ENCODE measurements around the gene MTMR11.

MTMR11 gene

DNA sequence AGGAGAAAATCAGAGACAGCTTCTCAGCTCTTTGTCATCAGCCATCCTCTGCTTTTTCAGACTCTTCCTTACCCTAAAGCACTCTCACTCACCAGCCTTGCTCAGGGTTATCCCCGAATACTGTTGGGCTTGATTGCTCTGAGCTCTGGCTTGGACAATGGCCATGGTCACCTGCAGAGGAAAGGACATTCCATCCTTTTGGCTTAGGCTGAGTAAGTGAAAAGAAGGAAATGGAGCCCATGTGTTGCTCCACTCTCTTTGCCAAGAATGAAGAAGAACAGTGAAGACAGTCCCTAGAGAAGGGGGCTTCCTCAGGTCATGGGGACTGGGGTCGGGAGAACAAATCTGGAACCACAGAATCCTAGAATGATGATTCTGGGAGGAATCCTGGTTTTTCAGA is 2.3 kb downstream of the MTMR11 start:
- DNase-seq (ENCODE audit: low spot score): no peak

DNA sequence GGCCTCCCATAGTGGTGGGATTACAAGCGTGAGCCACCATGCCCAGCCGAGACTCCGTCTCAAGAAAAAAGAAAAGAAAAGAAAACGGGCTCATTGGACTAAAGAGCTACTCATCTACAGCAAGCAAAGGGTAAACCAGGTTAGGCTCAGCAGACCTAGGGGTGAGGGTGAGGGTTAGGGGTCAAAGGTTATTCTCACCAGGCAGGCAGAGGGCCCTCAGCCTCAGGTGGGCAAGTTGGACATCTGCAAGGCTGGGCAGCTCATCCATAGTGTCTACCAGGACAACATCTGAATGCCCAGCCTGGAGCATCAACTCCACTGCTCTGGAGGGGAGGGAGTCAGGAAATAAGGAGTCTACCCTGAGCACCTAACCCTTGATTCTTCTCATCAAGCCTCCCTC is 3.5 kb downstream of the MTMR11 start:
- no peak for DNase-seq (ENCODE audit: low spot score)

DNA sequence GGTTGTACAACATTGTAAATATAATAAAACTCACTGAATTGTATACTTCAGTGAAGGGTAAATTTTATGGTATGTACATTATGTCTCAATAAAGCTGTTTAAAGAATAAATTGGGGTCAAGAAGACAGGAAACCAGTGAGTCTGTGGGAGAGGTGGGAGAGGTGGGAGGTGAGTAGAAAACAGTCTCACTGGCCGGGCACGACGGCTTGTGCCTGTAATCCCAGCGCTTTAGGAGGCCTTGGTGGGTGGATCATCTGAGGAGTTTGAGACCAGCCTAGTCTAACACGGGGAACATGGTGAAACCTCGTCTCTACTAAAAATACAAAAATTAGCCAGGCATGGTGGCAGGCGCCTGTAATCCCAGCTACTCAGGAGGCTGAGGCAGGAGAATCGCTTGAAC is 4.2 kb downstream of the MTMR11 start:
- no peak for DNase-seq (ENCODE audit: low spot score)

DNA sequence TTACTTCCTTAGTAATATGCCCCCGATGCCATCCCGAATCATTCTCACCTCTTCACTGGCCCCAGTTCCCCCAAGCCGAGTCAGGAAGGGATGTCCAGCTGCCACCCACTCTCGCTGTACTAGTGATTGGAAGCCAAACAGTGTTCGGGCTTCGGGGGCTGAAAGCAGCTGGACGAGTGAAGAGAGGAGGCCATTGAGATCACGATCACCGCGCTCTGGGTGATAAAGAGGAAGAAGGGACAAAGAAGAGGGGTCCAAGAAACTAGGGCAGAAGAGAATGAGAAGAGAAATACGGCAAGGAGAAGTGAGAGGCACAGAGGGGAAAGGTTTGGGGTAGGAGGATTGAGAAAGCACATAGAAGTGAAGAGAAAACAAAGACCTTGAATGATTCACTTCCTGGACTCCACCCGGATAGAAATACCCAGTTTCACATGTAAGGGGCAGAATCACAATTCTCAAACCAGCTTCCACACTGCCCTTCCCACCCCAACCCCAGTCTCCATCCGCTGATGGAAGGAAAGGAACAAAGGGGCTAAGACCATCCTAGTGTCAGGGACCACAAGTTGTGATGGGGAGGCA is 5.4 kb downstream of the MTMR11 start:
- no peak for DNase-seq (ENCODE audit: low spot score)

DNA sequence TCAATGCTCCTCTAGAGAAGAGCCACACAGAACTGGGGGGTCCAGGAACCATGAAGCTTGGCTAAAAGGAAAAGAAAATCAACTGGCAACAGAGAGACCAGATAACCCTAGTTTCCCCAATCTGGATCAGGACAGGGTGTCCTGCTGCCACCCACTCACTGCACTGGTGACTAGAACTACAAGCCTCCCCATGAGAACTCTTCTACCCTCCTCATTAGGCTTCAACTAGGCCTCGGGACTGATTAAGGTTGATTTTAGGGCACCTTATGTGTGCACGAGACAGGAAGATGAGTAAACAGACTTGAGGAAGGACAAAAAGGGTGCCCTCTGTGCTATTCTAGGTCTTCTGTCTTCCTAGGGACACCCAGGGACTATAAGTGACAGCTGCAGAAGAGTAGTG is 6.8 kb downstream of the MTMR11 start:
- no peak for DNase-seq (ENCODE audit: low spot score)

DNA sequence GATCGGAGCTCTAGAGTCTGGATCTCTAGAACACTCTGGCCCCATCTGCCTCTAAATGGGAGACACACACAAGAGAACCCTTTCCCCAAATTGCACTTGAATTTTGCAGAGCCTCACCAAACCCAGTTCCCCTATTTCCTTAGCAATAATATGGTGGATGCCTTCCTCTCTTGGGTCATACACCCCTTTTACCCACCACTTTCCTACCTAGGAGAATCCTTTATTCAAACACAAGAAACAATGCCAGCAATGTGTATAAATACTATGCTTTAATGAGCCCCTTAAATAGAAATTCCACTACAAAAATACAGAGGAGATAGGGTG is 8.3 kb downstream of the MTMR11 start:
- DNase-seq (ENCODE audit: low spot score): no peak

DNA sequence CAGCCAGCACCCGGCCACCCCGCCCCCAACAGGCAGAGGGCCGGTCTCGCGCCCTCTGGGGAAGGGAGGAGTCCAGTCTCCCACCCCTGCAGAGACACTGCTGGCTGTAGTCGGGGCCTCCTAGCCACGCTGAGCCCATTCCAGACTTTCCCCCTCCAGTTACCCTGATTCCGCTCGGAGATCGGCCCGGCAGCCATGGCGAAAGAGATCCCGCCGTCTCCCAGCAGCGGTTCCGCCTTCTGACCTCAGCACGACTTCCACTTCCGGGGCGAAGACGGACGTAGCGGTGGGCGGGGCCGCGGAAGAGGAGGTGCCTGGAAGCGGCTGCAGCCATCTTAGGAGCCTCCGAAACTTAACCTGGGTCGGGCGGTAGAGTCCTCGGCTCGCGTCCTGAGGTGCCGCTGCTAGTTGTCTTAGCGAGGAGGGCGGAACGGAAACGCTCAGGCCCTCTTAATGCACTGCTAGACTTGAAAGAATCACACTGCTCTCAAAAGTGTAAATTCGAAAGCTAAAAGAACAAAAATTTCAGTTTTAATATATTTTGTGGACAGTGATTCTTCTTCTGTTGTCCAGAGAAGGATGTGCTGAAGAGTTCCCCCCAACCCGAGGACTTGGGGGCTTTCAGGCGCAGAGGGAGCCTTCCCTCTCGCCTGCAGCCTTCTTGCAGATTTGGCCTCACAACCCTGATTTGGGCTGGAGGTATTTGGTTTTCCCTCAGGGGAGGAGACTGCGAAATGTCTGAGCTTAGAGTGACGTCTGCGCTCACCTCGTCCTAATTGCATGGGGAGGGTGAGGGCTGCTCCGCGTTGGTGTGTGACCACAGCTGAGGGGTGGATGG is 8.9 kb downstream of the MTMR11 start, which contains the start of gene SF3B4:
Gene SF3B4, minus strand, starts transcription at position 241 of the 838 bp plus-strand sequence. Its CDS starts 44 bp downstream, at position 197.
- DNase-seq (ENCODE audit: low spot score): peak; percentile 89

DNA sequence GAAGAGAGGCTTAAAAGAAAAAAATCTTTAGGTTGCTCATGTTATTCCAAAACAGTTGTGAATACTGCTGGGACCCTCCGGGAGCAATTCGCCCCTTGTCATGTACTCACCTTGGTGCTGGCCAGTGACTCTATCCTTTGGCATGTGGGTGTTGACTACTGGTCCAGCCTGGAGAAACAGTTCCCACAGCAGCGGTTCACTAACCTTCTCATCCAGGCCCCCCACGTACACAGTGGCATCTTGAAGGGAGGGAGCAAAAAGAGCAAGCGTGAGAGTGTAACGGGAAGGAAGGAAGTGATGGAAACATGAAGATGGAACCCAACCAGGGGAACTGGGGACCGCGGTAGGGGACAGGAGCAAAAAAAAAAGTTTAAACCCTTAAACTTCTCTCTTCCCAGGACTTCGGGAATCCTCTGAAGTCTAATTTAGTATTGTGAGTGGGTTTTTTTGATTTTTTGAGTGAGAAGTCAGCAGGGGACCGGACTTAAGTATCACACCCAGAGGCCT is 9.6 kb downstream of the MTMR11 start:
- no peak for DNase-seq (ENCODE audit: low spot score)

DNA sequence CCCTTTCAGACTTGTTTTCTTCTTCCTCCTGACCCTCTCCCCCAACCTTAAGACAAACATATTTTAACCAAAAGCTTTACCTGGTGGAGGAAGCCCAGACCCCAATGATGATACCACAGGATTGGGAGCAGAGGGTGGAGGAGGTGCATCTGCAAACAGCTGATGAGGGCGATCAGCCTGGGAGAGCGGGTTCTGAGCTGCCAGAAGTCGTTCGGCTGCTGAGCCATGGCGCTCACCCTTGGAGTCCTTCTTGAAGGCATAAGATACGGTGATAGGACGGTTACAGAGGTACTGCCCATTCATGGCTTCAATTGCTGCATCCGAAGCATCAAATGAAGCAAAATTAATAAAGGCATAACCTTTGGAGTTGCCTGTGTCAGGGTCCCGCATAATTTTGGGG is 10.4 kb downstream of the MTMR11 start:
- no peak for DNase-seq (ENCODE audit: low spot score)

DNA sequence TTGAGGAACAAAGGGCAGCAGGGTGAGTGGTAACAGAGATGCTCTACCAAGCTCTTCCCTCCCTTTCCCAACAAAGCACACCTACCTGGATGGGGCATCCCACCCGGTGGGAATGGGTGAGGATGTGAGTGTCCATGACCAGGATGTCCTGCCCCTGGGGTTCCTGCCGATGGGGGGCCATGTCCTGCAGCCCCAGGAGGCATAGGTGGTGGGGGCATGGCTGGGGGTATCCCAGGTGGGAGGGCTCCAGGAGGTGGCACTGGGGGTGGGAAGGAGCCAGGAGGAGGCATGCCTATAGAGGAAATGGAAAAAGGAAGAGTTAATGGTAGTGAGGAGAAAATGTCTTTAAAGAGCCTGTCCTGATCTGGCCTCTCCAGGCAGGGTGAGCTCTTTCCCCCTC is 10.9 kb downstream of the MTMR11 start:
- DNase-seq (ENCODE audit: low spot score): no peak

DNA sequence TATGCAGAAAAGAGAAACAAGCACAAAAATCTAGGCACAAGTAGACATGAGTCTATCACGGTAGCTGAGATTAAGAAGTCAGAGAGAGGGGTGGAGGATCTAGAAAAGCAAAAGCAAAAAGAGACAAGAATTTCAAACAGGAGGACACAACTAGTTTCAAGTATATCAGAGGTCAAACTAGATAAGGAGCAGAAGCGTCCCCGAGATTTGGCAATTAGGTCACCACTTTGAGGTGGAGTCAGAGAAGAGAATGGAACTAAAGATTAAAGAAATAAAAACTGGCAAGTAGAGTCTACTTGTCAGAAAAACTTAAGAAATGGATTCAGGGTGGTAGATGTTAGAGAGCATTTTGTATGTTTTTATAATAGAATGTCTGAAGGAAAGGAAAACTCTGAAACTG is 11.3 kb downstream of the MTMR11 start:
- DNase-seq (ENCODE audit: low spot score): no peak

DNA sequence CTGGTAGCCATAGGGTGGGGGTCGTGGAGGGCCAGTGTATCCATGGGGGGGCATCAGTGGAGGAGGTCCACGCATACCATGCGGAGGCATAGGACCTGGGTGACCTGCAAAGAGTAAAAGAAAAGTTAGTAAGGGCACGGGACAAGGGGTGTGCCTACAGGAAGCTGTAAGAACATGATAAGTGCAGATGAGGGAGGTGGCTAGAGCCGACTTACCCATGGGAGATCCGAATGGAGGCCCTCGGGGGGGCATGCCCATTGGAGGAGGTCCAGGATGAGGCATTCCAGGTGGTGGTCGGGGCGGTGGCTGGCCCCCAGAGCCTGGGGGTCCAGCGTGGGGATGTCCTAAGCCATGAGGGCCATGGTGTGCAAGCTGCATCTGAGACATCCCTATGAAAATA is 13.1 kb downstream of the MTMR11 start:
- no peak for DNase-seq (ENCODE audit: low spot score)

DNA sequence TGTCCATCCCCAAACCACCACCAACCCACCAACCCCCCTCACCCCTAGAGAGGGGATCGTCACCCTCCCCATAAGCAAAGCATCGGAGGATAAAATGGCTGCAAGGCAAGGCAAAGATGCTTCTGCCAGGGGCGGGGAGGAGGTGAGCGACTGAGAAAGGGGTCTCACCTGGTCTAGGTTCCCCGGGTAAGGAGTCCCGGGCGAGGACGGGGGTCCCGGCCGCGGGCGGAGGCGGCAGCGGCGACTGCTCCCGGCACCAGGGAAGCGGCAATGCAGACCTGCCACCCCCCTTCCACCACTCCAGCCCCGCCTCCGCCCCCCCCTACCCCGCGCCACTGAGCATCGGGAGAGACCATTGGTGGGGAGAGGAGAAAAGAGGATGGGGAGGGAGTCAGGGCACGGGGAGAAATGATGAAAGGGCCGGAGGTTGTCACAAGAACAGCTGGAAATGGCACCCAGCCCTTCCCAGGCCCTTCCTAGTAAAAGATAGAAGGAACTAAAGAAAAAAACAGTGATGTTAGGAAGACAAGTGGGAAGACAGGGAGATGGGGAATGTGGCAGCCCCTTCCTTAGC is 19.0 kb downstream of the MTMR11 start, which contains the start of gene SV2A:
Gene SV2A, minus strand, starts transcription at position 274 of the 574 bp plus-strand sequence. CDS start 4,004 bp downstream, outside the sequence.
- DNase-seq (ENCODE audit: low spot score): no peak

DNA sequence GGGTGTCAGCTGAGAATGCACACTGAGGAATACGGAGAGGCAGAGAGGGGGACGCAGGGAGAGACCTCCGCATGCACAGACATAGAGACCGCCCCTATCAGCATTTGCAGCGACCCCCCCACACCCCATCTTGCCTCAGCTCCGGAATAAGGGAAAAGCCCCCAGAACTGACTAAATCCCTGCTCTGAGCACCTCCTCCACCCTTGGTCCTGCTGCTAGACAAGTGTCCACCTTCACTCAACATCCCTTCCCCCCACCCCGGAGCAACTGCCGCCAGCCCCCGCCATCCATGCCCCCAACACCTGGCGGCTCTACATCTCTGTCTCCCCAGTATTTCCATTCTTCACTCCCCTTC is 19.8 kb downstream of the MTMR11 start:
- no peak for DNase-seq (ENCODE audit: low spot score)

DNA sequence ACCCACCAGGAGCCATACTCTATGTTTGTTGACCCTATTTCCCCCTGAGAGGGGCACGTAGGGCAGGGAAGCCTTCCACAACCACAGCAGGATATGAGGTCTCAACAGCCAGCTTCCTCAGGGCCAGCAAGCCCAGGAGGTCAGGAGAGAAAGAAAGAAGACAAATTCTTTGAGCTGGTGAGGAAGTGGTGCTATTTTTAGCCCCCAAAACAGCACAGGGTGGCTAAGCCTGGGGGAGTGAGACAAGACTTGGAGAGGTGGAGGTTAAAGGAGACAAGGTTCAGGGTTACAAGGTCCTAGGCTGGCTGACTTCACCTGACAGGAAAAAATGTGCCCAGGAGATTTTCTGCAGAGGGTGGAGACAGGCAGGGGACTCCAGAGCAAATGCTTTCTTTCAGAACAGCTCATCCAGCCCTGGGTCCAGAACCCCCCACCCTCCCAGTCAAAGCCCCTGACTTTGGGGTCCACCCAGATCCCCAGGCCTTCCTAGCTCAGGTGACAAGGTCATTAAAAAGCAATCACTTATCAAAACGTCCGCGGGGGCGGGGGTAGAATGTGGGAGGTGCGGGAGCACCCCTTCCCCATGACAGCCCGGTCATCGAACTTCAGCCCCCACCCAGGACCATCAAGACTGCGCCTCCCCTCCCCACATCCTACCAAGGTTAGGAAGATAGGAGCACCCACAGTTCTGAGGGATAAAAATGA is 20.3 kb downstream of the MTMR11 start:
- DNase-seq (ENCODE audit: low spot score): no peak

DNA sequence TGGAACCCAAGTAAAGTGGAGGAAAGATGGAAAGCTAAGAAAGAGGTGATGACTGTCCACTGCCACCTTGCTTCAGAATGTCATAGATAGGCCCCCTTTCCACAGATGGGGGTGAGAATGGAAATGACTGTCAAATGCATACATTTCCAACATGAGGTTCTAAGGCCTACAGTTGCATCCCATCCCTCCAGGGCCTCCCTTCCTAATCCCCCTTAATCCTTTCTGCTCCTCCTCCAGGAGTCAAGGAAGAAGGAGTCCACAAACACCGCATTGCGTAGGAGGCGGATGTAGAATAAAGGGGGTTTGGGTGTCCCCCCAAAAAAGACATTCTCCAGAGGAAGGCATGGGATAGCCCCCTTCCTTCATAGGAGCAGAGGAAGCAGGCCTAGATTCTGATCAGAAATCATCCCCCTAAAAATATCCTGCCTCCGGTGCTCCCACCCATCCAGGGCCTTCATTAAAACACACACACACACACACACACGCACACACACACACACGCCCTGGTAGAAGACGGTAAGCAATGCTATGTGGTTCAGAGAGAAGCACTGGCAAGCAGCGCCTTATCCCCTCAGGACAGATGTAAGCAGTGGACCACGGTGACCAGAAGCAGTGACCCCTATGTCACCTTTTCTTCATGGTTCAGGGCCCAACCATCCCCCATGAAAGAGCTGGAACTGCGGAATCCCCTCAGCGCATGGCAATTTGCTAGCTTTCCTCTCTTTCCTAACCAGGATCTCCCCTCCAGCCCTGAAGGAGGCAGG is 21.1 kb downstream of the MTMR11 start:
- DNase-seq (ENCODE audit: low spot score): no peak

DNA sequence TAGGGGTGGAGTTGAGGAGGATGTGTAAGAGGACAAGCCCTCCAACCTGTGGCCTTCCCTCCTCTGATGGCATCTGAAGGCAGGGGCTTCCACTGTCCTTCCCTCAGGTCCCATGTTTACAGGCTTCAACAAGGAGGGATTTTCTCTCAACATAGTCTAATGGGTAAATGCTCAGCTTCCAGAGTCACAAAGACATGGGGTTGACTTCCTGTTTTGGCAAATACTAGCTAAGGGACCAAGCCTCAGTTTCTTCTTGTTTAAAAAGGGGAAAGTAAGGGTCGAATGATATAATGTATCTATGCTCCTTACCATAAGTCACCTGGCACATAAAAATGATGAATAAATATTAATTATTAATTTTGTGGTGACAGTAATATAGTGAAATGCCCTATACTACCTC is 22.1 kb downstream of the MTMR11 start:
- DNase-seq (ENCODE audit: low spot score): no peak

DNA sequence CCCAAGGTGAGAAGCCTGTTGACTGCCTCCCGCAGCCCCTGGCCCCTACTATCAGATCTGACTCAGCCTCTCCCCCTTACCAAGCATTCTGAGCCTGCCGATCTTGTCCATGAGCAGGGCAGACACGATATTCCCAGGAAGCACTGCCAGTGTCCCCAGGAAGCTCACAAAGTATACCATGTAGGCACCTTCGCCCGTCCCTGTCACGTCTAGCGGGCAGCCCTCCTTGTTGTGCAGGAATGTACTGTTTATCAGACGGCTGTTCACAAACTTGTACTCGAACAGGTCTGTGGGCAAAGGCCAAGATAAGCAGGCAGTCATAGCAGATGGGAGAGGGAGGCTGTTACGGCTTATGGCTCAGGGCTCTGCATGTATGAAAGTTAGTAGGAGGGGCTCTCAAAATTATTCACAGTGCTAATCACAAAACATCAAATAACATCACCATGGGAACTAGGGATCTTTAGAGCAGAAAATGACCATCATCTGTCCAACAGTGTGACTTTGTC is 30.1 kb downstream of the MTMR11 start:
- no peak for DNase-seq (ENCODE audit: low spot score)

DNA sequence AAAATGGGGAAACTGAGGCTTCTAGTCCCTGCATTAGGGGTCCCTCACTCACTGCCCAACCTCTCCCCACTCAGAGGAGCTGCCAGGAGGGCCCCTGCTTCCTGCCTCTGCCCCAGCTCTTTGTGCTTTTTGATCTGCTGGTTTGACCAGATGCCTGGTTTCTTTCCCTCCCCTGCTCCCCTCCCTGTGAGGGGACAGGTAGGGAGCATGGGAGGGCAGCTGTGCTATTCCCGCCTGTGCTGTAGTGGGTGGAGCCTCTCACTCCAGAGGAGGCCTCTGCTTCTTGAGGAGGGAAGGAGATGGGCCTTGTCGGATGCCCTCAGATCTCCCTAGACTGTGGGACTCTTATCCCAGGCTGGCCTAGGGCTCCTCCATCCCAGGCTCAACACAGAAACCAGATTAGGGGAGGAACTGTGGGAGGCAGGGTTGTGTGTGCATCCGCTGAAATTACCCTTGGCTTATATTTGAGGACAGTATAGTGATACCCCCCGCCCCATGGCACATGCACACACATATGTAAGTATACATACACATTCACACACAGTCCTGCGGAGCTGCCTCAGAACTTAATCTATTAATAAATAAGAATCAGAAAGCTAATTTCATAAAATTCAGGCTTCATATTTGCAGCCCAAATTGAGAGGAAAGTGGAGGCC is 32.7 kb downstream of the MTMR11 start:
- DNase-seq (ENCODE audit: low spot score): no peak

DNA sequence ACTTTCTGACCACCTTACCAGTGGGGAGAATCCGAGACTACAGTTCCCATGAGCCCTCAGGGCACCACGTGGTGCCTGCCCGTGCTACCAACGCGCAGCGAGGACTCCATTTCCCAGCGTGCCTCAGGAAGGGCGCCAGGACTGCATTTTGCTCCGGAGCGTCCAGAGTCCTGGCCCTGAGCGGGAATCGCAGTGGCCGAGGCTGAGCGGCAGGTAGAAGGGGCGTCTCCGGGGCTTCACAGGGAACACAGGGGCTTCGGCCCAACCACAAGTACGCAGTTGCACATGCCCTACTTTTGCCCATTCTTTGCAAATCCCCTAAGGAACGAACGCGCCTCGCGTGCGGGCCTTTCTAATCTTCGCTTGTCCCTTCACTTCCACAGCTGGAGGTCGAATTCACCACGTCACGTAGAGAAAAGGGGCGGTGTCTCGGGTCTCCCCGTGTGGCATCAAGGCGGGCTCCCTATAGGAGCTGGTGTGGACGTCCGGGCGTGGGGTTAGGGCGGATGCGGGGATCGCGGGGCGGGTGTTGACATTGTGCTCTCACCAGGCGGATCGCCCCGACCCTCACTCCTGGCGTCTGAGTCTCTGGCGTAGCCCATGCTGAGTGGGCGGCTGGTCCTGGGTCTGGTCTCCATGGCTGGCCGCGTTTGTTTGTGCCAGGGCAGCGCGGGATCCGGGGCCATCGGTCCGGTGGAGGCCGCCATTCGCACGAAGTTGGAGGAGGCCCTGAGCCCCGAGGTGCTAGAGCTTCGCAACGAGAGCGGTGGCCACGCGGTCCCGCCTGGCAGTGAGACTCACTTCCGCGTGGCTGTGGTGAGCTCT is 37.0 kb downstream of the MTMR11 start, which contains the start of gene BOLA1:
Gene BOLA1, plus strand, starts transcription at position 109 of the 825 bp plus-strand sequence. Its CDS starts 492 bp downstream, at position 601.
- DNase-seq (ENCODE audit: low spot score): peak; percentile 99
